ENCODE results near the gene EML4.

Gene EML4

DNA sequence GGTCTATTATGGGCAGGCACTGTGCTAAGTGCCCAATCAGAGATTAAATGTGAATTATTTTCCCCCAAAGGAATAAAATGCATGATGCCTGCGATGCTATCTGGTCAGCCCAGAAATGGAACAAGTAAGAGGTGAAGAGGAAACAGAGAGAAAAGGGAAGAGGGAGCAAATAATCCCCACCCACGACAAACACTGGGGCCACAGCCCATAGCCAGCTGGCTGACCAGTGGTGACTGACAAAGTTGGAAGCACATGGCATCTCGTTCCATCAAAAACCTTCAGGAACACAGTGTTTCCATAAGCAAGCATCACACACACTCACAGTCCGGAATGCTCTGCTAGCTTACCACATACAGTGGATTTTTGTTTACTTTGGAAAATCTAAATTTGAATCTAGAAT lies 213.0 kb downstream of the EML4 start:
- Histone ChIP-seq H3K4me3 (ENCODE audit: low read depth in 1 of 2, low read length in 2 of 2) (no peak overlapping the region), H4K20me1 (ENCODE audit: insufficient read depth, low read length) (no peaks in the 10 kb centered on the region), H2AFZ (ENCODE audit: low read depth, low read length) (no peak overlapping the region), H3K4me2 (ENCODE audit: insufficient read depth, low read length) (no peak overlapping the region), H3K9me3 (ENCODE audit: insufficient read depth, low read length, severe bottlenecking) (no peaks in the 10 kb centered on the region), H3K36me3 (ENCODE audit: insufficient read depth, low read length) (no peaks in the 10 kb centered on the region), H3K9ac (ENCODE audit: low read depth, low read length) (no peak overlapping the region), H3K4me1 (ENCODE audit: insufficient read depth, low read length) (no peaks in the 10 kb centered on the region), H3K27ac (ENCODE audit: low read length) (no peak overlapping the region), H3K79me2 (ENCODE audit: insufficient read depth, low read length) (no peaks in the 10 kb centered on the region), H3K27me3 (ENCODE audit: insufficient read depth, low read length, poor library complexity) (no peaks in the 10 kb centered on the region)
- TF ChIP-seq, protein P1, sequence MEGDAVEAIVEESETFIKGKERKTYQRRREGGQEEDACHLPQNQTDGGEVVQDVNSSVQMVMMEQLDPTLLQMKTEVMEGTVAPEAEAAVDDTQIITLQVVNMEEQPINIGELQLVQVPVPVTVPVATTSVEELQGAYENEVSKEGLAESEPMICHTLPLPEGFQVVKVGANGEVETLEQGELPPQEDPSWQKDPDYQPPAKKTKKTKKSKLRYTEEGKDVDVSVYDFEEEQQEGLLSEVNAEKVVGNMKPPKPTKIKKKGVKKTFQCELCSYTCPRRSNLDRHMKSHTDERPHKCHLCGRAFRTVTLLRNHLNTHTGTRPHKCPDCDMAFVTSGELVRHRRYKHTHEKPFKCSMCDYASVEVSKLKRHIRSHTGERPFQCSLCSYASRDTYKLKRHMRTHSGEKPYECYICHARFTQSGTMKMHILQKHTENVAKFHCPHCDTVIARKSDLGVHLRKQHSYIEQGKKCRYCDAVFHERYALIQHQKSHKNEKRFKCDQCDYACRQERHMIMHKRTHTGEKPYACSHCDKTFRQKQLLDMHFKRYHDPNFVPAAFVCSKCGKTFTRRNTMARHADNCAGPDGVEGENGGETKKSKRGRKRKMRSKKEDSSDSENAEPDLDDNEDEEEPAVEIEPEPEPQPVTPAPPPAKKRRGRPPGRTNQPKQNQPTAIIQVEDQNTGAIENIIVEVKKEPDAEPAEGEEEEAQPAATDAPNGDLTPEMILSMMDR (IDR thresholded peaks at IDR 0.05; ENCODE audit: borderline replicate concordance, extremely low read depth, low read length, poor library complexity, severe bottlenecking) = no peak
- TF ChIP-seq EZH2 (IDR thresholded peaks at IDR 0.05; ENCODE audit: borderline replicate concordance, low read depth, low read length, severe bottlenecking) = no peak
- ATAC-seq (ENCODE audit: insufficient read depth, low read depth) = no peak
- DNase-seq = no peak
